Cortex of kidney (tissue), 1 donor: ENCODE results near the gene SCGB1C2.
"Not testable (repeated sequence)": the region's sequence is repeated elsewhere in the genome, so short reads cannot be mapped to it uniquely, and the experiment has no call there.

Source experiments
- DNase-seq: peaks from one replicate; lab custom pipeline; 2025; lab: John Stamatoyannopoulos, UW

Gene SCGB1C2

GRCh38 chr17:149231-149630, 11.9 kb downstream of the SCGB1C2 start:
- no peak for DNase-seq

DNA sequence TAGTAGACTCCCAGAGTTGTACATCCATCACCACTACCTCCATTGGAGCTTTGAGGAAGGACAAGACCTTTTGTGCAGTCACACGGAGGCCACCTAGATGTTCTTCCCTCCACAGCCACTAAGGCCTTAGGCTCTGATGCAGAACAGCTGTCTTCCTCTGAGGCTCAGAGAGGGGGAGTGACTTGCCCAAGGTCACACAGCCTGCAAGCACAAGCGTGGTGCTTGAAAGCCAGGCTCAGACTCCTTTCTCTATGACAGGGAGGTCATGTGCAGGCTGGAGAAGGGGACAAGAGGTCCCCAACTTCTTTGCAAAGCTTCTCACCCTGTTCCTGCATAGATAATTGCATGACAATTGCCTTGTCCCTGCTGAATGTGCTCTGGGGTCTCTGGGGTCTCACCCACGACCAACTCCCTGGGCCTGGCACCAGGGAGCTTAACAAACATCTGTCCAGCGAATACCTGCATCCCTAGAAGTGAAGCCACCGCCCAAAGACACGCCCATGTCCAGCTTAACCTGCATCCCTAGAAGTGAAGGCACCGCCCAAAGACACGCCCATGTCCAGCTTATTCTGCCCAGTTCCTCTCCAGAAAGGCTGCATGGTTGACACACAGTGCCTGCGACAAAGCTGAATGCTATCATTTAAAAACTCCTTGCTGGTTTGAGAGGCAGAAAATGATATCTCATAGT, 12.7 kb downstream of the SCGB1C2 start:
- DNase-seq, result no peak

- DNase-seq, result no peak
These were observed 13.6 kb downstream of the SCGB1C2 start for GRCh38 chr17:151004-151403.

DNA sequence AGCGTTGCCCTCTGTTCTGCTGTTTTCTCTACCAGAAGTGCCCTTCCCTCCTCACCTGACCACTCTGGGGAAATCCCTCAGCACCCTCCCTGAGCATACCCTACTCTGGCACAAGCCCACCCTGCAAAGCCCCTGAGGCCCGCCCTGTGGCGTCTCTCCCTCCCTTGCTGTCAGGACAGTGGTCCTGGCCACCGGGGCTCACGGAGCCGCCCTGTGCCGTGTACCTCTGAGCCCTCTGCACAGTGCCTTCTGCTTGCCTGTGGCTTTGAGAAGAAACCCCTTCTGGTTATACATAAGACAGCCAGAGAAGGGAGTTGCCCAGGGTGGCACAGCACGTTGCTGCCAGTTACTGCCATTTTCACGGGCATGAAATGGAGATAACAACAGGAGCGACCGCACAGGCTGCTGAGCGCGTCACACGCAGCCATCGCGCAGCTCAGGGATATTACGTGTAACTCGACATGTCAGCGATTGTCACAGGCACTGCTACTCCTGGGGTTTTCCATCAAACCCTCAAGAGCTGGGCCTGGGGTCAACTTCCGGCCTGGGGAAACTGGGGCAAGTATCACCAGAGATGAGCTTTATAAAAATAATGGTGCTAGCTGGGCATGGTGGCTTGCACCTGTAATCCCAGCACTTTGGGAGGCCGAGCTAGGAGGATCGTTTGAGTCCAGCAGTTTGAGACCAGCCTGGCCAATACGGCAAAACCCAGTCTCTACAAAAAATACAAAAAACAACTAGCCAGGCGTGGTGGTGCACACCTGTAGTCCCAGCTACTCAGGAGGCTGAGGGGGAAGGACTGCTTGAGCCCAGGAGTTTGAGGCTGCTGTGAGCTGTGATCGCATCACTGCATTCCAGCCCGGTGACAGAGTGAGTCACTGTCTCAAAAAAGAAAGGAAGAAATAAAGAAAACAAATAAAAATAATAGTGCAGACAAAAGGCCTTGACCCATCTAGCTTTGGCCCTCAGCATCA, 14.8 kb downstream of the SCGB1C2 start:
- DNase-seq, result no peak

DNA sequence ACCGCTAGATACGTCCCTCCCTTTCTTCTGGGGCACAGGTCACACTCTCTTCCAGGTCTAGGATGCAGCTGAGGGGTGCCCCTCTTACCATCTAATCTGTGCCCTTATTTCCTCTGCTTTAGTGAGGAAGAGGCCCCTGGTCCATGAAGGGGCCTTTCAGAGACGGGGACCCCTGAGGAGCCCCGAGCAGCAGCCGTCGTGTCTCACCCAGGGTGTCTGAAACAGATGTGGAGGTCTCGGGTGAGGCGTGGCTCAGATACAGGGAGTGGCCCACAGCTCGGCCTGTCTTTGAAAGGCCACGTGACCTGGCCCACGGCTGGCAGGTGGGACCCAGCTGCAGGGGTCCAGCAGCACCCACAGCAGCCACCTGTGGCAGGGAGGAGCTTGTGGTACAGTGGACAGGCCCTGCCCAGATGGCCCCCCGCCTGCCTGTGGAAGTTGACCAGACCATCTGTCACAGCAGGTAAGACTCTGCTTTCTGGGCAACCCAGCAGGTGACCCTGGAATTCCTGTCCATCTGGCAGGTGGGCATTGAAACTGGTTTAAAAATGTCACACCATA, 15.6 kb downstream of the SCGB1C2 start:
- no peak for DNase-seq

DNA sequence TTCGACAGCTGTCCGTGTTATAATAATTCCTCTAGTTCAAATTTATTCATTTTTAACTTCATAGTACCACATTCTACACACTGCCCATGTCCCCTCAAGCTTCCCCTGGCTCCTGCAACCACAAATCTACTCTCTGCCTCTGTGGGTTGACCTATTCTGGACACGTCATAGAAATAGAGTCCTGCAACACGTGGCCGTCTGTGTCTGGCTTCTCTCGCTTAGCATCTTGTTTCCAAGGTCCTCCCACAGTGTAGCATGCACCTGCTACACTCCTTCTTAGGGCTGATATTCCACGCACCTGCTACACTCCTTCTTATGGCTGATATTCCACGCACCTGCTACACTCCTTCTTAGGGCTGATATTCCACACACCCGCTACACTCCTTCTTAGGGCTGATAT, 16.5 kb downstream of the SCGB1C2 start:
- no peak for DNase-seq

GRCh38 chr17:155576-155975, 18.2 kb downstream of the SCGB1C2 start:
- DNase-seq, result no peak

- no peak for DNase-seq
These were observed 18.8 kb downstream of the SCGB1C2 start for GRCh38 chr17:156094-156621.

DNA sequence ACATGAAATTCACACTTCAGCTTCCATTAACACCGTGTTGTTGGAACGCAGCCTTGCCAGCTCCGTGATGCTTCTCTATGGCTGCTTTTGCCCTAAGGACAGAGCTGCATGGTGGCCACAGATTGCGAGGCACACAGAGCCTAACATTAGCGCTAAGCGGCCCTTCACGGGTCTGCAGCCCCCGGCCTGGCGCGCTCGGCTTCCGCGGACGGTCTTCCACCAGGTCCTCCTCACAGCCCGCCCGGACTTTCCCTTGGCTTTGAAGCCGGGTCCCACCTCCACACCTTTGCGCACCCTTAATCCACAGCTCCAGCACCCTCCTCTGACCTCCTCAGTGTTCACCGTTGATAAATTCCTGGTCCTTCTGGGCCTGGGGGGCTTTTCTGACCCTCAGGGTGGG, 19.6 kb downstream of the SCGB1C2 start:
- DNase-seq, result no peak

- no peak for DNase-seq
These were observed 20.5 kb downstream of the SCGB1C2 start for GRCh38 chr17:157901-158300.

DNA sequence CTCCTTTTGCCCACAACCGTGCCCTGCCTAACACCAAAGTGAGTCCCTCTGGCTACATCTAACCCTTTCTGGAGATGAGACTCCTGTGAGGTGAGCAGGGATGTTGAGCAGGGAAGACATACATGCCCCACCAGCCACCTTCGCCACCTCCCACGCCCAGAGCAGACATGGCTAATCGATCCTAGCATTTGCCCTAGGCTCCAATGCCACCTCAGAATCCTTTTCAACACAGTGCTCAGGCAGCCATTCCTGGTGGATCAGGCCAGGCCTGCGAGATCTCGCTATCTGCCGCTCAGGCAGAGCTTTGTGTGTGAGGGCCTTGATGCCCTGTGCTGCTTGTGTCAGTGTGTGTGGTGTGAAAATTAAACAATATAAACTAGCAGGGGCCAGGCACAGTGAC, 21.0 kb downstream of the SCGB1C2 start:
- no peak for DNase-seq

DNA sequence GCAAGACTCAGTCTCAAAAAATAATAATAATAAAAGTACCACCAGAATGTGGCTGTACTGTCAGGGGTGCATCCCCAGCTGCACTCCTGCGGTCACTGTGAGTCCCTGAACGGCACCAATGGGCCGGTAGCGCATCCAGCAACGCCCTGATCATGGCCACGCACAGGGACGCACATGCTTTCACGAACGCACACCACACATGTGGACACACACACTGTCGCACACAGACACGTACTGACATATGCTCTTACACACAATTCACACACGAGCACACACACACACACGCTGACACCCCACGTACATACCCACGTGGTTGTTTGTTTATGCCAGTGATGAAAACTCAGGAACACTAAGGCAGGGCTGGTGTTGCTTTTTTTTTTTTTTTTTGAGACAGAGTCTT, 22.2 kb downstream of the SCGB1C2 start:
- no peak for DNase-seq

- DNase-seq, result no peak
These were observed 23.0 kb downstream of the SCGB1C2 start for GRCh38 chr17:160336-160735.

DNA sequence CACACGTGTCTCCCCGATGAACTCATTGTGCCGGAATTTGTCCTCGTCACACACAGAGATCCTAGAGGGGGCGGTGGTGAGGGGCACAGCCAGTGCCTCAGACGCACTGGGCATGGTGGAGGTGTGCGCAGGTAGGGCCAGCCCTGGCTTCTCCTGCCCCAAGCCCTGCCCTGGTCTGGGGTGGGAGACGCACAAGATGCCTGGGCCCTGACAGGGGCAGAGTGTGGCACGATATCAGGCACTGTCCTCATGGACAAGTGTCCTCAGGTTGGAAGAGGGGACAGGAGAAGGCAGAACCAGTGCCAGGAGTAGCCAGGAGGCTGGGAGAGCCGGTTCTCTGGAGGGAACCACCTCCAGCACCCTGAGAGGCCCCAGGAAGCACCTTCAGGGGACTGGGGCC, 24.1 kb downstream of the SCGB1C2 start:
- no peak for DNase-seq

GRCh38 chr17:162689-163088, 25.3 kb downstream of the SCGB1C2 start:
- no peak for DNase-seq

DNA sequence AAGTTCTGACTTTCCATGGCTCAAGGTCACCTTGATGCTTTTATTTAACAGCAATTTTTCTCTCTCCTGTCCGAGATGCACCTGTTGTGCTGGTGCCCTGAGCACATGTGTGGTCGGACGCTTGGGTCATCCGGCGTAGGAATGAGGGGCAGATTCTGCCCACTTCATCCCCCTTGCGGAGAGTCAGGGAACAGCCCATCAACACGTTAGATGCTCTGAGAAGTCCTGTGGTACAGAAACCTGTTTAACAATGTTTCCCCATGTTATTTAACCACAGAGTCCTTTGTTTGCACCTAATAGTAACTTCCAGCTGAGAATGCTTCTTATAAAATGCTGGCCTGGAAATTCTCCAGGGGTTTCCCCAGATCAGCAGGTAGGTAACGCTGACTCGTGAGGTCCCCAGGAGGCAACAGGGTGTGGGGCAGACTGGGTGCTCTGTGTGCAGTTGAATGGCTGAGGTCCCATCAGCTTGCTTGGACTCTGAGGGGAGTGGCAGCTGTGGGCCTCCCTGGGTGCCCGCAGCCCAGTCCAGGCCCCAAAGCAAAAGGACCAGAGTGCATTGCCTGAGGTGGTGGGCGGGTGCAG, 26.2 kb downstream of the SCGB1C2 start:
- no peak for DNase-seq

GRCh38 chr17:164303-165235, 27.2 kb downstream of the SCGB1C2 start:
- DNase-seq, result no peak

DNA sequence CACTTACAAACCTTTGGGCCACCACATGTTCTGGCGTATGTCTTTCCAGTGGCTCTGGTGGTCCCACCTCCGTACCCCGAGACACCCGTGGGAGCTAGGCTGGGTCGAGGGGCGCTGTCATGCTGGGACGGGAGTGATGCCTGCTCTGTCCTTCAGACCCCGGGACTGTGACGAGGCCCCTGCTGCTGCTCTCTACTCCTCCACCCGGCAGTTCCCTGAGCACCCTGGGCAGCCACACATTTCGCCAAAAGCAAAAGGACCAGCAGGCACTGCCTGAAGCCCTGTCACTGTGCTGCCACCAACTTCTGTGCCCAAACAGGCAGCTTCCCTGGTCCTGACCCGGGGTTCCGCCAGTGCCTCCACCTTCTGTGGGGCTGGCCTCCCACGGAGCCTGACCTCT, 28.6 kb downstream of the SCGB1C2 start:
- no peak for DNase-seq

GRCh38 chr17:168614-169013, 31.2 kb downstream of the SCGB1C2 start:
- DNase-seq, result not testable (repeated sequence)

- DNase-seq, result no peak
These were observed 32.8 kb downstream of the SCGB1C2 start for GRCh38 chr17:170130-170670.

DNA sequence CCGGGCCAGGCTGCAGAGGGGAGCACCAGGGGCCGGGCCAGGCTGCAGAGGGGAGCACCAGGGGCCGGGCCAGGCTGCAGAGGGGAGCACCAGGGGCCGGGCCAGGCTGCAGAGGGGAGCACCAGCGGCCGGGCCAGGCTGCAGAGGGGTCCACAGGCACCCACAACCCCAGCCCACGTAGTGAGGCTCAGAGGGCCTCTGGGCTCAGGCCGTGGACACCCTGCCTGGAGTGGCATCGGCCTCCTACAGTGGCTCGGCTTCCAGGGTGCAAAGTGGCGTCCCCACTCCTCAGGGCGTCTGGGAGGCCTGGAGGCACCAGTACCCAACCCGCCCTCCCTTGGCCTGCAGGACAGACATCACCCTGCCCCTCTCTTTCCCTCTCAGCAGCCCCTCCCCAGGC, 34.5 kb downstream of the SCGB1C2 start:
- DNase-seq, result no peak
